Fibroblast of villous mesenchyme (primary cell): ENCODE measurements around the gene MRPS26. TPM values are rescaled to one million over a fixed set of nuclear protein-coding genes. Genes with fewer than 3 reads are reported as not detected.
"Not testable (repeated sequence)": the region's sequence is repeated elsewhere in the genome, so short reads cannot be mapped to it uniquely, and the experiment has no call there.

Experiments used
- DNase-seq: peaks from one replicate; pipeline ENCODE4 v3.0.0-alpha.2; 2010; ENCODE audit warnings: low read depth
- H3K4me3 ChIP-seq: 2 replicates; pipeline ENCODE4 v1.5.1; 2011; ENCODE audit warnings: low read depth, mild to moderate bottlenecking, low read length
- CTCF ChIP-seq: IDR thresholded peaks from 2 replicates; pipeline ENCODE4 v1.5.1; 2012; ENCODE audit warnings: low read depth, mild to moderate bottlenecking, low read length; ENCODE audit not compliant: insufficient read depth
- total RNA-seq: library from RNA; depleted of rRNA; stranded (reverse); fragments of >200 nt; gene quantifications from 2 replicates; pipeline ENCODE4 v1.2.3, GENCODE V29; 2012

Gene MRPS26
- total RNA-seq, 1 donor = 26.8 TPM

- DNase-seq = no peak
- H3K4me3 ChIP-seq = no peak overlapping the region
- TF ChIP-seq CTCF = no peak
Measured at GRCh38 chr20:3051385-3052019, 5.7 kb downstream of the MRPS26 start.

- TF ChIP-seq CTCF = no peak
- no peak overlapping the region for H3K4me3 ChIP-seq
- DNase-seq = no peak
Measured at GRCh38 chr20:3059489-3059888, 13.6 kb downstream of the MRPS26 start.

DNA sequence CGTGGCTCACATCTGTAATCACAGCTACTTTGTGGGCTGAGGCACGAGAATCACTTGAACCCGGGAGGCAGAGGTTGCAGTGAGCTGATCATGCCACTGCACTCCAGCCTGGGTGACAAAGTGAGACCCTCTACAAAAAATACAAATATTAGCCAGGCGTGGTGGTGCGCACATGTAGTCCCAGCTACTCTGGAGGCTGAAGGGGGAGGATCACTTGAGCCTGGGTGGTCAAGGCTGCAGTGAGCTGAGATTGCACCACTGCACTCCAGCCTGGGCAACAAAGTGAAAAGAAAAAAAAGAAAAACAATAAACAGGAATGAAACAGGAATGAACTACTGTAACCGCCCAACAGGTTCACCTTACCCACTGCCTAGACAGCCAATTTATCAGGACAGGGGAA, 18.3 kb downstream of the MRPS26 start:
- DNase-seq, H3K4me3 ChIP-seq: not testable (repeated sequence)

GRCh38 chr20:3067139-3068014, 21.5 kb downstream of the MRPS26 start:
- DNase-seq = peak; percentile 72
- TF ChIP-seq CTCF = no peak
- no peak overlapping the region for H3K4me3 ChIP-seq

- DNase-seq = peak; percentile 17
- no peak for TF ChIP-seq CTCF
- no peak overlapping the region for H3K4me3 ChIP-seq
Measured at GRCh38 chr20:3068075-3068474, 22.2 kb downstream of the MRPS26 start.

GRCh38 chr20:3068986-3069900, 23.4 kb downstream of the MRPS26 start:
- no peak for TF ChIP-seq CTCF
- no peak for DNase-seq
- H3K4me3 ChIP-seq = no peak overlapping the region

- TF ChIP-seq CTCF = no peak
- H3K4me3 ChIP-seq = no peak overlapping the region
- no peak for DNase-seq
Measured at GRCh38 chr20:3070725-3071124, 24.9 kb downstream of the MRPS26 start.
